GM12878 (cell line): ENCODE results near the gene ARHGAP26.

ENCODE experiments used
- CBX5 ChIP-seq: sonication (generic); IDR thresholded peaks from 2 replicates; pipeline ENCODE4 v1.6.1; 2016; ENCODE audit warnings: low read depth, moderate library complexity, mild to moderate bottlenecking, inconsistent platforms
- CEBPB ChIP-seq, 2 experiments: fragments of 150-350 bp in 1 of 2; IDR thresholded peaks; 2 replicates each; pipeline ENCODE4 v1.6.1; 2012 to 2014; ENCODE audit warnings: low read depth in 2 of 2, low read length in 2 of 2, borderline replicate concordance in 1 of 2, inconsistent platforms in 1 of 2
- CREM ChIP-seq: IDR thresholded peaks from 2 replicates; pipeline ENCODE4 v1.6.1; 2014; ENCODE audit warnings: antibody characterized with exemption, low read depth
- E2F4 ChIP-seq: IDR thresholded peaks from 2 replicates; pipeline ENCODE4 v1.6.1; 2012; ENCODE audit warnings: low read depth, low read length, improper control_type of control experiment
- EP300 ChIP-seq, 2 experiments: fragments of 150-350 bp in 1 of 2; IDR thresholded peaks; 2 replicates each; pipeline ENCODE4 v1.6.1; 2011 to 2012; ENCODE audit warnings: low read depth in 2 of 2, low read length in 2 of 2, borderline replicate concordance in 1 of 2, improper control_type of control experiment in 1 of 2, inconsistent platforms in 1 of 2; ENCODE audit not compliant: control insufficient read depth in 1 of 2
- IKZF1 ChIP-seq: fragments of 450-650 bp; conservative IDR thresholded peaks from 2 replicates; pipeline ENCODE4 v1.6.1; 2017; ENCODE audit warnings: antibody characterized with exemption, mild to moderate bottlenecking
- NR2C1 ChIP-seq: fragments of 450-650 bp; IDR thresholded peaks from 2 replicates; pipeline ENCODE4 v1.6.1; 2017; ENCODE audit warnings: antibody characterized with exemption, mild to moderate bottlenecking, moderate library complexity
- POLR2A ChIP-seq: IDR thresholded peaks from 2 replicates; pipeline ENCODE4 v1.6.1; 2011; ENCODE audit warnings: low read depth, mild to moderate bottlenecking, low read length
- TAF1 ChIP-seq: IDR thresholded peaks from 2 replicates; pipeline ENCODE4 v1.6.1; 2011; ENCODE audit warnings: mild to moderate bottlenecking, low read depth, low read length, borderline replicate concordance
- ZBTB33 ChIP-seq: fragments of 450-650 bp; IDR thresholded peaks from 2 replicates; pipeline ENCODE4 v1.6.1; 2017; ENCODE audit warnings: mild to moderate bottlenecking
- ZBTB40 ChIP-seq: fragments of 450-650 bp; IDR thresholded peaks from 2 replicates; pipeline ENCODE4 v1.6.1; 2016; ENCODE audit warnings: mild to moderate bottlenecking, moderate library complexity, borderline replicate concordance
- TF ChIP-seq, protein P1 (sequence below), 3 experiments: IDR thresholded peaks in 2 of 3; conservative IDR thresholded peaks in 1 of 3; 2 replicates each; pipeline ENCODE4 v1.5.1; 2011; ENCODE audit warnings: low read depth in 3 of 3, low read length in 3 of 3, mild to moderate bottlenecking in 3 of 3, control low read depth in 2 of 3, moderate library complexity in 2 of 3, inconsistent platforms in 1 of 3, mixed read lengths in 1 of 3; ENCODE audit not compliant: control insufficient read depth in 2 of 3, insufficient read depth in 1 of 3; ENCODE audit errors: extremely low read depth in 1 of 3

DNA sequence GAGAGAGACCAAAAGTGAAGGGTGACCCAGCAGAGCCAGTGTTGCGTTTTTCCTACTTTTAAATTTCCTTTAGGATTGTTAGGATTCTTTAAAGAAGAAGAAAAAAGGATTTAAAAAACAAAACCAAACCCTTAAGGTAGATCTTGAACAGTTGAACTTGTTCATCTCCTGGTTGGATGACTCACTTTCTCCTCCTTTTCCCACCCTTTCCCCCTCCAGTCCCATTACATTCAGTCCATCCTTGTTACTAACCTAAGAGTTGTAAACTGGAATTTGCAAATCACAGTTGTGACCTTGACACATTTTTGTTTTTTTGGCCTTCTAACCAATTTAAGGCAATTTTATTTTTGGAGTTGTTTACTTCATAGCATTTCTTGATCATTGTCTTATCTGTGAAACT, 289.2 kb downstream of the ARHGAP26 start:
- TF ChIP-seq, protein P1, sequence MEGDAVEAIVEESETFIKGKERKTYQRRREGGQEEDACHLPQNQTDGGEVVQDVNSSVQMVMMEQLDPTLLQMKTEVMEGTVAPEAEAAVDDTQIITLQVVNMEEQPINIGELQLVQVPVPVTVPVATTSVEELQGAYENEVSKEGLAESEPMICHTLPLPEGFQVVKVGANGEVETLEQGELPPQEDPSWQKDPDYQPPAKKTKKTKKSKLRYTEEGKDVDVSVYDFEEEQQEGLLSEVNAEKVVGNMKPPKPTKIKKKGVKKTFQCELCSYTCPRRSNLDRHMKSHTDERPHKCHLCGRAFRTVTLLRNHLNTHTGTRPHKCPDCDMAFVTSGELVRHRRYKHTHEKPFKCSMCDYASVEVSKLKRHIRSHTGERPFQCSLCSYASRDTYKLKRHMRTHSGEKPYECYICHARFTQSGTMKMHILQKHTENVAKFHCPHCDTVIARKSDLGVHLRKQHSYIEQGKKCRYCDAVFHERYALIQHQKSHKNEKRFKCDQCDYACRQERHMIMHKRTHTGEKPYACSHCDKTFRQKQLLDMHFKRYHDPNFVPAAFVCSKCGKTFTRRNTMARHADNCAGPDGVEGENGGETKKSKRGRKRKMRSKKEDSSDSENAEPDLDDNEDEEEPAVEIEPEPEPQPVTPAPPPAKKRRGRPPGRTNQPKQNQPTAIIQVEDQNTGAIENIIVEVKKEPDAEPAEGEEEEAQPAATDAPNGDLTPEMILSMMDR (IDR thresholded peaks at IDR 0.05 in 2 of 3, conservative IDR thresholded peaks at IDR 0.05 in 1 of 3; ENCODE audit: control insufficient read depth in 2 of 3, extremely low read depth in 1 of 3, insufficient read depth in 1 of 3, low read depth in 3 of 3, low read length in 3 of 3), result no peak
- TF ChIP-seq CREM (no peak), NR2C1 (no peak), TAF1 (no peak), POLR2A (no peak), CBX5 (no peak), EP300 (IDR thresholded peaks at IDR 0.05; ENCODE audit: borderline replicate concordance in 1 of 2, control insufficient read depth in 1 of 2, low read depth in 2 of 2, low read length in 2 of 2) (no peak), E2F4 (no peak), IKZF1 (no peak), ZBTB40 (no peak), CEBPB (IDR thresholded peaks at IDR 0.05; ENCODE audit: borderline replicate concordance in 1 of 2, low read depth in 2 of 2, low read length in 2 of 2) (no peak), ZBTB33 (no peak)
